ENCODE results near the gene GRK2. TPM values are rescaled to one million over a fixed set of nuclear protein-coding genes. Genes with fewer than 3 reads are reported as not detected.
A peak's percentile ranks its signal among the peaks of the same experiment; 100 is the strongest.

GRK2 gene
- total and polyA plus RNA-seq, 10 donors, result 119 to 301 (median 261) TPM

DNA sequence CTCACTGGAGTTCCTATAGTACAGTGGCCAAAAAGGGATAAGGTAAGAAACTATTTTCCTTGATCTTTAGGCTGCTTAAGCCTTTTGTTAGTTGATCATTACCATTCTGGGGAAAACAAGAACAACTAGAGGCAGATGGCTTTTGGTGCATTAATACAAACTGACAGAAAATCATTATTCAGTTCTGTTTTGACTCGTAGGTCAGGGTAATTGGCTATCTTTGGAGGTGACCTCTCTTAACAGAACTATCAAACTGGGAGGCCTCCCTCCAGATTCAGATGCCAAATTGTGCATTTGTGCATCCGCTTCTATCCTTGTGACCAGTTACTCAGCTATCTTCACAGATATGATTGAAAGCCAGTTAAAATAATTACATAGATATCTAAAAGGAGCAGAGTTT is 23.2 kb upstream of the GRK2 start:
- H3K4me3 ChIP-seq, result peak overlapping the region in 3 of 8 donors; percentile 62 to 83 (median 67)
- no peak for TF ChIP-seq POLR2AphosphoS5 (IDR thresholded peaks at IDR 0.05)
- TF ChIP-seq POLR2A (IDR thresholded peaks at IDR 0.05), result no peak
- TF ChIP-seq, protein P1, sequence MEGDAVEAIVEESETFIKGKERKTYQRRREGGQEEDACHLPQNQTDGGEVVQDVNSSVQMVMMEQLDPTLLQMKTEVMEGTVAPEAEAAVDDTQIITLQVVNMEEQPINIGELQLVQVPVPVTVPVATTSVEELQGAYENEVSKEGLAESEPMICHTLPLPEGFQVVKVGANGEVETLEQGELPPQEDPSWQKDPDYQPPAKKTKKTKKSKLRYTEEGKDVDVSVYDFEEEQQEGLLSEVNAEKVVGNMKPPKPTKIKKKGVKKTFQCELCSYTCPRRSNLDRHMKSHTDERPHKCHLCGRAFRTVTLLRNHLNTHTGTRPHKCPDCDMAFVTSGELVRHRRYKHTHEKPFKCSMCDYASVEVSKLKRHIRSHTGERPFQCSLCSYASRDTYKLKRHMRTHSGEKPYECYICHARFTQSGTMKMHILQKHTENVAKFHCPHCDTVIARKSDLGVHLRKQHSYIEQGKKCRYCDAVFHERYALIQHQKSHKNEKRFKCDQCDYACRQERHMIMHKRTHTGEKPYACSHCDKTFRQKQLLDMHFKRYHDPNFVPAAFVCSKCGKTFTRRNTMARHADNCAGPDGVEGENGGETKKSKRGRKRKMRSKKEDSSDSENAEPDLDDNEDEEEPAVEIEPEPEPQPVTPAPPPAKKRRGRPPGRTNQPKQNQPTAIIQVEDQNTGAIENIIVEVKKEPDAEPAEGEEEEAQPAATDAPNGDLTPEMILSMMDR (IDR thresholded peaks at IDR 0.05 in 8 of 11, conservative IDR thresholded peaks at IDR 0.05 in 3 of 11), result no peak
- H3K9me3 ChIP-seq, result no peaks in the 10 kb centered on the region
- no peaks in the 10 kb centered on the region for H3K27me3 ChIP-seq (replicated peaks in 1 of 7)
- intact Hi-C loops (cut with DNase I; ENCODE audit: low total_unique reads), result no loop called here
- DNase-seq, result no peak
- 58 to 77% (median 73%) methylated on average over 2 of the region's 2 CpGs for WGBS, 5 donors
- peaks cover 41 to 88% (median 61%) of the 10 kb centered on the region in 6 donors for H3K4me1 ChIP-seq
- H3K27ac ChIP-seq, result peak overlapping the region in 3 of 8 donors; percentile 89 to 95 (median 93)
- peaks cover 0 to 58% (median 50%) of the 10 kb centered on the region in 6 donors for H3K36me3 ChIP-seq

DNA sequence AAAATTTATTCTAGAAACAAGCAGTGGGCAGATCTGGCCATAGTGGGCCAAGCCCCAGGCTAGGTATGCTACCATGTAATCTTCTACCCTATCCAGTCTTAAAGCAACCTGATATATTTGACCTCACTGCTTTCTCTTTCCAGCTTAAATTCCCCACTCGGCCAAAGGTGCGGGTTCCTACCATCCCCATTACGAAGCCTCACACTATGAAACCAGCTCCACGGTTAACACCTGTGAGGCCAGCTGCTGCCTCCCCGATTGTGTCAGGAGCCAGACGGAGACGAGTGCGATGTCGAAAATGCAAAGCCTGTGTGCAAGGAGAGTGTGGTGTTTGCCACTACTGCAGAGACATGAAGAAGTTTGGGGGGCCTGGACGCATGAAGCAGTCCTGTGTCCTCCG is 21.2 kb upstream of the GRK2 start:
- WGBS, 5 donors, result 91 to 96% (median 94%) methylated on average over 11 of the region's 11 CpGs
- Histone ChIP-seq H3K4me3 (no peak overlapping the region), H3K27ac (peak overlapping the region in 3 of 8 donors; percentile 3 to 34 (median 17)), H3K27me3 (replicated peaks in 1 of 7) (no peaks in the 10 kb centered on the region), H3K36me3 (peaks cover 5 to 78% (median 70%) of the 10 kb centered on the region in 6 donors), H3K9me3 (no peaks in the 10 kb centered on the region), H3K4me1 (peaks cover 28 to 80% (median 45%) of the 10 kb centered on the region in 6 donors)
- TF ChIP-seq POLR2AphosphoS5 (IDR thresholded peaks at IDR 0.05), result no peak
- TF ChIP-seq, protein P1 (IDR thresholded peaks at IDR 0.05 in 8 of 11, conservative IDR thresholded peaks at IDR 0.05 in 3 of 11), result no peak
- no peak for TF ChIP-seq POLR2A (IDR thresholded peaks at IDR 0.05)
- intact Hi-C loops (cut with DNase I; ENCODE audit: low total_unique reads), result no loop called here
- no peak for DNase-seq

DNA sequence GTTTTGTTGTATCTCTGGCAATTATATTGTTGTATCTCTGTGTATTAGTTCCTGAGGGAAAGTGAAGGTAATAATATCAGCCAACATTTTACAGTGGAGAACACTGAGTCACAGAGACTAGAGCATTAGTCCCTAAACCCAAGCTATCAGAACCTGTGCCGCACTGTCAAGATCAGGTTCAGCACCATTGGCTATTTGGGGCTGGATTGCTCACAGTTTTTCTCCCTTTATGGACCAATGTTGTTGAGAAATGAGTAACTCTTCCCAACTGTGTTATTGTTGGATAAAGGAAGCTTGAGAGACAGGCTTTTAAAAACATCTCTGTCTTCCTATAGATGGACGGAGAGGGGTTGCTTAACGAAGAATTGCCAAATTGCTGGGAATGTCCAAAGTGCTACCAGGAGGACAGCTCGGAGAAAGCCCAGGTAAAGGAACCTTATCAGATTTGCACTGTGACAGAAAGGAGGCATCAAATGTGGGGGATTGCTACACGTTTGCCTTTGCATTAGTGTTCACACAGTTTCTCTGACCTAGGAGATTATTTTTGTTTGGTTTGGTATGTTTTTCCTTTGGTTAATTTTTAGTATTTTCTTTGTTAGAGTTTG is 18.2 kb upstream of the GRK2 start:
- Histone ChIP-seq H3K9me3 (no peaks in the 10 kb centered on the region), H3K27me3 (replicated peaks in 1 of 7) (no peaks in the 10 kb centered on the region), H3K27ac (peak overlapping the region in 1 of 8 donors; percentile 38), H3K4me3 (no peak overlapping the region), H3K4me1 (peaks cover 9 to 76% (median 25%) of the 10 kb centered on the region in 6 donors), H3K36me3 (peaks cover 7 to 100% (median 99%) of the 10 kb centered on the region in 6 donors)
- intact Hi-C loops (cut with DNase I; ENCODE audit: low total_unique reads), result no loop called here
- TF ChIP-seq POLR2AphosphoS5 (IDR thresholded peaks at IDR 0.05) (no peak), POLR2A (IDR thresholded peaks at IDR 0.05) (no peak)
- TF ChIP-seq, protein P1 (IDR thresholded peaks at IDR 0.05 in 8 of 11, conservative IDR thresholded peaks at IDR 0.05 in 3 of 11), result no peak
- no peak for DNase-seq
- WGBS, 5 donors, result 83 to 96% (median 87%) methylated on average over 5 of the region's 5 CpGs

DNA sequence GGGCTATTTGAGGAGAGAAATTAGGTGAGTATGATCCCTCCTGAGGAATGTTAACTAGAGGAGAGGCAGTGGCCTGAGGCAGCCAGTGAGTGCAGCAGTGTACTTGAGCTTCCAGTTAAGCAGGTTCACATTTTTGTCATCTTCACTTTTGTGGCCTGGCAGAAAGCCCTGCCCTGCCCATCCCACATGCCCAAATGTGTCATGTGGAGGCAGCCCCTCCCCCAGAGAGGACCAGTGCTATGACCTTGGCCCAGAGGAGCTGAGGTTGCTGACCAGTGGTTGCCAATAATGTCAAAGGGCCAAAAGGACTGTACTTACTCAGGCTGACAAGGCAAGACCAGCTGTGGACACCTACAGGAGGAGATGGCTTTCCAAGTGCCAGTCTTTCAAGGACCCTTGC is 17.6 kb upstream of the GRK2 start:
- peaks cover 7 to 100% (median 100%) of the 10 kb centered on the region in 6 donors for H3K36me3 ChIP-seq
- peak in 2 of 3 donors; percentile 35 to 41 for TF ChIP-seq POLR2AphosphoS5 (IDR thresholded peaks at IDR 0.05)
- TF ChIP-seq, protein P1 (IDR thresholded peaks at IDR 0.05 in 8 of 11, conservative IDR thresholded peaks at IDR 0.05 in 3 of 11), result no peak
- no peak for TF ChIP-seq POLR2A (IDR thresholded peaks at IDR 0.05)
- H3K4me3 ChIP-seq, result no peak overlapping the region
- no peak for DNase-seq
- H3K27ac ChIP-seq, result peak overlapping the region in 2 of 8 donors; percentile 7 to 59
- H3K27me3 ChIP-seq (replicated peaks in 1 of 7), result no peaks in the 10 kb centered on the region
- peaks cover 4 to 76% (median 24%) of the 10 kb centered on the region in 6 donors for H3K4me1 ChIP-seq
- H3K9me3 ChIP-seq, result no peaks in the 10 kb centered on the region
- intact Hi-C loops (cut with DNase I; ENCODE audit: low total_unique reads), result no loop called here

Measured in spleen (tissue), 11 donors.